ENCODE results near the gene ZNF516. TPM values are rescaled to one million over a fixed set of nuclear protein-coding genes. Genes with fewer than 3 reads are reported as not detected.

Gene ZNF516
- total and polyA plus RNA-seq, 4 donors: 2.5 to 12.2 (median 7.6) TPM

DNA sequence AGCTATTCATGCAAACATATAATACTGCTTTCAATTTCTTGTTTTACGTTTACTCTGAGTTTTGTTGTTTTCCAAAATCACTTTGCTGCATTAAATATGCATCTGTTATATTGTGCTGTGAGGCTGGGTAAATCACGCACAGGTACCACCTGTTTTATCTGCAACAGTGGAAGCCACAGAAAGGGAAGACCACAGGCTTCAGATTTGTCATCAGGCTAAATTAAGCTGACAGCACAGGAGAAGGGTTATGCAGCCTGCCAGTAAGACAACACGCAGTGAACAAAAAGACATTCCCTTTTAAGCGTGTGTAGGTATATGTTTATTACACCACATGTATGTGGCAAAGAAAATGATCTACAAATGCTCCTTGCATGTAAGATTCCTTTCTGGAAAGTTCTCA, 38.2 kb downstream of the ZNF516 start:
- no peak for DNase-seq (ENCODE audit: low spot score)
- 95% methylated on average over 4 of the region's 4 CpGs for WGBS
- no peak overlapping the region for H3K4me3 ChIP-seq (ENCODE audit: low read depth in 1 of 3, low read length in 3 of 3)

More for the DNA sequence above, 38.2 kb downstream of the ZNF516 start:
- peaks cover 0 to 6% (median under 1%) of the 10 kb centered on the region in 4 donors for H3K36me3 ChIP-seq (ENCODE audit: control insufficient read depth in 4 of 4, insufficient read depth in 3 of 4, low read depth in 1 of 4, low read length in 3 of 4)
- no peak overlapping the region for H3K9ac ChIP-seq (ENCODE audit: low read depth in 1 of 2, low read length in 2 of 2)
- peaks cover 2 to 14% (median 5%) of the 10 kb centered on the region in 4 donors for H3K4me1 ChIP-seq (ENCODE audit: control insufficient read depth in 4 of 4, insufficient read depth in 4 of 4, low read length in 3 of 4)
- no peaks in the 10 kb centered on the region for H3K27me3 ChIP-seq (ENCODE audit: control insufficient read depth in 4 of 4, insufficient read depth in 4 of 4, low read length in 3 of 4)
- TF ChIP-seq CTCF (IDR thresholded peaks at IDR 0.05; ENCODE audit: low read depth, low read length, missing input control) (no peak), SP1 (IDR thresholded peaks at IDR 0.05) (no peak), HNF4A (conservative IDR thresholded peaks at IDR 0.05) (no peak), GABPA (IDR thresholded peaks at IDR 0.05 in 1 of 2, conservative IDR thresholded peaks at IDR 0.05 in 1 of 2) (no peak), RAD21 (IDR thresholded peaks at IDR 0.05) (no peak), FOXA1 (IDR thresholded peaks at IDR 0.05) (no peak), ZBTB33 (IDR thresholded peaks at IDR 0.05) (no peak), TAF1 (conservative IDR thresholded peaks at IDR 0.05) (no peak), RXRA (IDR thresholded peaks at IDR 0.05) (no peak), ATF3 (IDR thresholded peaks at IDR 0.05) (no peak), EGR1 (IDR thresholded peaks at IDR 0.05; ENCODE audit: low read depth in 2 of 2) (no peak), YY1 (IDR thresholded peaks at IDR 0.05) (no peak), NR2F2 (IDR thresholded peaks at IDR 0.05) (no peak), JUND (IDR thresholded peaks at IDR 0.05) (no peak), HNF4G (IDR thresholded peaks at IDR 0.05) (no peak), FOXA2 (IDR thresholded peaks at IDR 0.05) (no peak)
- TF ChIP-seq, protein P1, sequence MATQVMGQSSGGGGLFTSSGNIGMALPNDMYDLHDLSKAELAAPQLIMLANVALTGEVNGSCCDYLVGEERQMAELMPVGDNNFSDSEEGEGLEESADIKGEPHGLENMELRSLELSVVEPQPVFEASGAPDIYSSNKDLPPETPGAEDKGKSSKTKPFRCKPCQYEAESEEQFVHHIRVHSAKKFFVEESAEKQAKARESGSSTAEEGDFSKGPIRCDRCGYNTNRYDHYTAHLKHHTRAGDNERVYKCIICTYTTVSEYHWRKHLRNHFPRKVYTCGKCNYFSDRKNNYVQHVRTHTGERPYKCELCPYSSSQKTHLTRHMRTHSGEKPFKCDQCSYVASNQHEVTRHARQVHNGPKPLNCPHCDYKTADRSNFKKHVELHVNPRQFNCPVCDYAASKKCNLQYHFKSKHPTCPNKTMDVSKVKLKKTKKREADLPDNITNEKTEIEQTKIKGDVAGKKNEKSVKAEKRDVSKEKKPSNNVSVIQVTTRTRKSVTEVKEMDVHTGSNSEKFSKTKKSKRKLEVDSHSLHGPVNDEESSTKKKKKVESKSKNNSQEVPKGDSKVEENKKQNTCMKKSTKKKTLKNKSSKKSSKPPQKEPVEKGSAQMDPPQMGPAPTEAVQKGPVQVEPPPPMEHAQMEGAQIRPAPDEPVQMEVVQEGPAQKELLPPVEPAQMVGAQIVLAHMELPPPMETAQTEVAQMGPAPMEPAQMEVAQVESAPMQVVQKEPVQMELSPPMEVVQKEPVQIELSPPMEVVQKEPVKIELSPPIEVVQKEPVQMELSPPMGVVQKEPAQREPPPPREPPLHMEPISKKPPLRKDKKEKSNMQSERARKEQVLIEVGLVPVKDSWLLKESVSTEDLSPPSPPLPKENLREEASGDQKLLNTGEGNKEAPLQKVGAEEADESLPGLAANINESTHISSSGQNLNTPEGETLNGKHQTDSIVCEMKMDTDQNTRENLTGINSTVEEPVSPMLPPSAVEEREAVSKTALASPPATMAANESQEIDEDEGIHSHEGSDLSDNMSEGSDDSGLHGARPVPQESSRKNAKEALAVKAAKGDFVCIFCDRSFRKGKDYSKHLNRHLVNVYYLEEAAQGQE (IDR thresholded peaks at IDR 0.05): no peak
- TF ChIP-seq, protein P2, sequence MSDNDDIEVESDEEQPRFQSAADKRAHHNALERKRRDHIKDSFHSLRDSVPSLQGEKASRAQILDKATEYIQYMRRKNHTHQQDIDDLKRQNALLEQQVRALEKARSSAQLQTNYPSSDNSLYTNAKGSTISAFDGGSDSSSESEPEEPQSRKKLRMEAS (IDR thresholded peaks at IDR 0.05): no peak
- no peak overlapping the region for H3K27ac ChIP-seq (ENCODE audit: low read depth in 1 of 2, low read length in 2 of 2)
- H3K9me3 ChIP-seq (ENCODE audit: control insufficient read depth in 4 of 4, low read length in 3 of 4): no peaks in the 10 kb centered on the region

Measured in liver (tissue), 9 donors.